Trophoblast cell (in vitro differentiated cells and primary cell): ENCODE data around the gene GRID1.

Experiments used
- DNase-seq, 2 donors: peaks; one replicate each; pipeline ENCODE4 v3.0.0-alpha.2; 2016
- H2AFZ ChIP-seq: 2 replicates; pipeline ENCODE4 v1.6.1; 2013; ENCODE audit warnings: low read length, moderate library complexity, mild to moderate bottlenecking; ENCODE audit not compliant: insufficient read depth, poor library complexity
- H2AK5ac ChIP-seq: 2 replicates; pipeline ENCODE4 v1.6.1; 2013; ENCODE audit warnings: mild to moderate bottlenecking, low read length
- H2BK120ac ChIP-seq: 2 replicates; pipeline ENCODE4 v1.6.1; 2013; ENCODE audit warnings: low read length, mild to moderate bottlenecking, moderate library complexity; ENCODE audit not compliant: insufficient read depth, poor library complexity
- H2BK12ac ChIP-seq: 2 replicates; pipeline ENCODE4 v1.6.1; 2013; ENCODE audit warnings: mild to moderate bottlenecking, low read length, moderate library complexity
- H2BK5ac ChIP-seq: 2 replicates; pipeline ENCODE4 v1.6.1; 2013; ENCODE audit warnings: low read length, low read depth, moderate library complexity, mild to moderate bottlenecking; ENCODE audit not compliant: poor library complexity
- H3K14ac ChIP-seq: 2 replicates; pipeline ENCODE4 v1.6.1; 2013; ENCODE audit warnings: mild to moderate bottlenecking, low read length
- H3K18ac ChIP-seq: 2 replicates; pipeline ENCODE4 v1.6.1; 2013; ENCODE audit warnings: mild to moderate bottlenecking, low read length
- H3K23ac ChIP-seq: 2 replicates; pipeline ENCODE4 v1.6.1; 2013; ENCODE audit warnings: low read length
- H3K27ac ChIP-seq: 2 replicates; pipeline ENCODE4 v1.5.1; 2013; ENCODE audit warnings: low read depth, mild to moderate bottlenecking, inconsistent platforms, low read length, moderate library complexity
- H3K27me3 ChIP-seq: 2 replicates; pipeline ENCODE4 v1.6.1; 2013; ENCODE audit warnings: inconsistent platforms, mild to moderate bottlenecking, low read length, moderate library complexity; ENCODE audit not compliant: insufficient read depth
- H3K36me3 ChIP-seq, 2 experiments: 1 replicate in 1 of 2; 2 replicates in 1 of 2; pipeline ENCODE4 v1.6.1; 2013; ENCODE audit warnings: low read length in 2 of 2, mild to moderate bottlenecking in 2 of 2, moderate library complexity in 1 of 2; ENCODE audit not compliant: insufficient read depth in 2 of 2, control insufficient read depth in 1 of 2
- H3K4ac ChIP-seq: 2 replicates; pipeline ENCODE4 v1.6.1; 2013; ENCODE audit warnings: low read depth, mild to moderate bottlenecking, low read length, moderate library complexity
- H3K4me1 ChIP-seq, 2 experiments: 1 replicate in 1 of 2; 2 replicates in 1 of 2; pipeline ENCODE4 v1.6.1; 2013; ENCODE audit warnings: low read length in 2 of 2, mild to moderate bottlenecking in 2 of 2, moderate library complexity in 1 of 2; ENCODE audit not compliant: insufficient read depth in 2 of 2, control insufficient read depth in 1 of 2
- H3K4me2 ChIP-seq: 2 replicates; pipeline ENCODE4 v1.6.1; 2013; ENCODE audit warnings: inconsistent platforms, mild to moderate bottlenecking, low read length, moderate library complexity
- H3K4me3 ChIP-seq: 2 replicates; pipeline ENCODE4 v1.5.1; 2013; ENCODE audit warnings: mild to moderate bottlenecking, low read depth, low read length, inconsistent platforms
- H3K79me1 ChIP-seq: one replicate; pipeline ENCODE4 v1.6.1; 2013; ENCODE audit warnings: low read length
- H3K79me2 ChIP-seq: 2 replicates; pipeline ENCODE4 v1.6.1; 2013; ENCODE audit warnings: low read length, mild to moderate bottlenecking; ENCODE audit not compliant: control insufficient read depth, insufficient read depth, poor library complexity
- H3K9ac ChIP-seq: 2 replicates; pipeline ENCODE4 v1.6.1; 2013; ENCODE audit warnings: mild to moderate bottlenecking, low read length
- H3K9me3 ChIP-seq: 2 replicates; pipeline ENCODE4 v1.6.1; 2013; ENCODE audit warnings: low read depth, mild to moderate bottlenecking, control low read depth, inconsistent platforms, low read length; ENCODE audit not compliant: insufficient read depth
- H4K12ac ChIP-seq: 2 replicates; pipeline ENCODE4 v1.6.1; 2013; ENCODE audit warnings: low read depth, mild to moderate bottlenecking, low read length, moderate library complexity
- H4K8ac ChIP-seq: 2 replicates; pipeline ENCODE4 v1.6.1; 2013; ENCODE audit warnings: low read depth, mild to moderate bottlenecking, low read length, moderate library complexity
- H4K91ac ChIP-seq: one replicate; pipeline ENCODE4 v1.6.1; 2013; ENCODE audit warnings: low read depth, mild to moderate bottlenecking, low read length, moderate library complexity
- WGBS: extraction: QIAGEN DNeasy Blood & Tissue Kit; methylation state at CpG from one replicate; pipeline ENCODE4 v1.1.7; 2013; ENCODE audit warnings: missing lambda C conversion rate; ENCODE audit not compliant: insufficient read length, insufficient coverage; ENCODE audit errors: extremely low coverage; 5-methylcytosine and 5-hydroxymethylcytosine counted together

Gene GRID1

DNA sequence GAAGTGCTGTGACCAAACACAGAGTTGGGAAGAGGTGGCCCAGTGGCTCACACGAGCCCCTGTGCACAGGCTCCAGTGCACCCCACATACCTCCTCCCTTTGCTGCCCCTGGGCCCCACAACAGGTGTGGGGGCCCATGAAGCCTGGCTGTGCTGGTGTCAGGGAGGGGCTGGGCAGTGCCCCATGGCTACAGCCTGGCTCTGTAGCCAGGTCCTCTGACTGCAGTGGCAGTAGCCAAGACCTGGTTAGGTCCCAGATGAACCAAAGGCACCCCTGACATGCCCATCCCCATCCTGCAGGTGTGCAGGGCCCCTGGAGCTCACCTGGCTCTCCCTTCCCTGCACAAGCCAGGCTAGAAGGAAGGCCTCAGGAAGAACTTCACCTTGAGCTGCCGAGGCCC lies 176.3 kb downstream of the GRID1 start:
- Histone ChIP-seq H3K4me2 (no peak overlapping the region), H3K36me3 (no peaks in the 10 kb centered on the region), H3K9me3 (peaks cover 3% of the 10 kb centered on the region), H3K4me1 (no peaks in the 10 kb centered on the region), H3K18ac (no peak overlapping the region), H4K91ac (no peak overlapping the region), H3K23ac (no peak overlapping the region), H2BK5ac (no peak overlapping the region), H3K14ac (no peak overlapping the region), H3K79me1 (no peaks in the 10 kb centered on the region), H3K4ac (no peak overlapping the region), H3K9ac (no peak overlapping the region), H3K27me3 (no peaks in the 10 kb centered on the region), H2AFZ (no peak overlapping the region), H2AK5ac (no peak overlapping the region), H3K79me2 (no peaks in the 10 kb centered on the region), H3K4me3 (no peak overlapping the region), H2BK12ac (no peak overlapping the region), H3K27ac (no peak overlapping the region), H2BK120ac (no peak overlapping the region), H4K12ac (no peak overlapping the region), H4K8ac (no peak overlapping the region)
- WGBS = no CpG with 5 or more reads among the region's 2 CpGs
- DNase-seq = no peak

DNA sequence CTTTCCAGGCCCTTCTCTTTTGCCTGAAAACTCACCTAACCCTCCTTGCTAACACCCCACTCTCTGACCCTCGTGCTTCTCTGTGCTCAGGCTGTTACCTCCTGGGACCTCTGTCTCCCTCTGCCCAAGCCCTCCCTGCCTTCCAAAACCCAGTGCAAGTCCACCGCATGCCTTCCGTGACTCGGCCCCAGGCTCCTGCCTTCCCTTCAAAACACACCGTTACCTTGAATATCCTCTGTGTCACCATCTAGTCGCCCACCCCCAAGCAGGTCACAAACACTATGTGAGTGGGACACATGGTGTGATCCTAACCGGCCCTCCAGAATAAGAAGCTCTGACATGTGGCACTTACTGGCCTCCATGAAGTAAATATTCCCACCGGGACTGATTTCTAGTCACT lies 176.7 kb downstream of the GRID1 start:
- Histone ChIP-seq H4K12ac (no peak overlapping the region), H3K4me2 (no peak overlapping the region), H4K8ac (no peak overlapping the region), H3K79me1 (no peaks in the 10 kb centered on the region), H3K4me1 (no peaks in the 10 kb centered on the region), H3K9me3 (peaks cover 3% of the 10 kb centered on the region), H2AFZ (no peak overlapping the region), H2BK5ac (no peak overlapping the region), H3K27me3 (no peaks in the 10 kb centered on the region), H3K4ac (no peak overlapping the region), H2BK12ac (no peak overlapping the region), H2BK120ac (no peak overlapping the region), H3K4me3 (no peak overlapping the region), H3K36me3 (no peaks in the 10 kb centered on the region), H3K14ac (no peak overlapping the region), H3K9ac (no peak overlapping the region), H3K27ac (no peak overlapping the region), H4K91ac (no peak overlapping the region), H2AK5ac (no peak overlapping the region), H3K79me2 (no peaks in the 10 kb centered on the region), H3K18ac (no peak overlapping the region), H3K23ac (no peak overlapping the region)
- WGBS = no CpG with 5 or more reads among the region's 8 CpGs
- no peak for DNase-seq

DNA sequence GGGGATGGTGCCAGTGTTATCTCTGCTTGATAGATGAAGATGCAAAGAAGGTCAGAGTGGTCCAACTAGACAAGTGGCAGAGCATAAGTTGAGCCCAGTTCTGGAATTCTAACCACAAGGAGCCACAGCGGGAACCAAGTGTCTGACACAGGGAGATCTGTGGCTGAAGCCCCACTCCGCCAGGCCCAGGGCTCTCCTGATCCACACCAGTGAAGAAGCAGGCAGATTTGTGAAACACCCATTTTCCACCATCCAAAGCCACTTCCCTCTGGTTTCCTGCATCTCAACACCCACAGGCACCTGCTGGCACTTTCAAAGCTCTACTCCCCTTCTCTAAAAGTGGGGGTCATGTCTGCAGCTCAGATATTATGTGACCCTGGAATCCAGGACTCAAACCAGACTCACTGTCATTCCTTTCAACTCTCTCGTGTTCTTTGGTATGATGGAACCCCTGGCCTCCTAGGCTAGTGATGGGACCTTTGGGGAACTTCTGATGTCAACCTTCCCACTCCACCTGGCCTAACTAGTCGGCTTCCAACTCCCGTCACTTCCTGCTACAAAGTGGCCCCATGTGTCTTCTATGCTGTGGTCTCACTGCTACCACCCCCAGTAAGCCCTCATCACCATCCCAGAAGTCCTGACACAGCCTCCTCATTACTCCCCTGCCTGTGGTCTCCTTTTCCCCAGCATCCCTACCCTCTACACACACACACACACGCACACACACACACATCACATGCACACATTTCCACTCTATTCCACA lies 177.6 kb downstream of the GRID1 start:
- Histone ChIP-seq H2BK120ac (no peak overlapping the region), H2BK5ac (no peak overlapping the region), H3K23ac (no peak overlapping the region), H3K4me2 (no peak overlapping the region), H3K79me2 (no peaks in the 10 kb centered on the region), H3K4me1 (no peaks in the 10 kb centered on the region), H2AK5ac (no peak overlapping the region), H3K9me3 (peaks cover 3% of the 10 kb centered on the region), H3K14ac (no peak overlapping the region), H3K36me3 (no peaks in the 10 kb centered on the region), H3K4me3 (no peak overlapping the region), H2AFZ (no peak overlapping the region), H3K9ac (no peak overlapping the region), H2BK12ac (no peak overlapping the region), H4K8ac (no peak overlapping the region), H4K12ac (no peak overlapping the region), H3K18ac (no peak overlapping the region), H3K27ac (no peak overlapping the region), H3K4ac (no peak overlapping the region), H3K27me3 (no peaks in the 10 kb centered on the region), H4K91ac (no peak overlapping the region), H3K79me1 (no peaks in the 10 kb centered on the region)
- DNase-seq = no peak
- no CpG with 5 or more reads among the region's 6 CpGs for WGBS

DNA sequence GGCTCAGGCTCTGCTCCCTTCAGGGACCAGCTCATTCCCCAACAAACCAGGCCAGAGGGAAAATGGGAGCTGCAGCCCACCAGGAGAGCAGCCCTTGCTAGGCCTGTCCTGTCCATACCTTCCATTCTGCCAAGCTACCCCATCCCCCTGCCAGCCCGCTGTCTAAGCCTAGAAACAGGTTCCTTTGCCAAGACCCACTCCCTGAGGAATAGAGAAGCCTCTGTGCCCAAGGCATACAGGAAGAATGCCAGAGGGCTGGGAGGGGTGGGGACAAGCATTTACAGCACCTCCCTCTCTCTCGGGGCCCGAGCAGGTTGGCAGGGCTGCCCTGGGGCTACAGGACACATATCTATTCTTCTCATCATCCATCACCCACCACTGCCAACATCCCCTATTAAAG lies 178.3 kb downstream of the GRID1 start:
- no peak overlapping the region for H4K8ac ChIP-seq

More for the DNA sequence above, 178.3 kb downstream of the GRID1 start:
- Histone ChIP-seq H4K12ac (no peak overlapping the region), H2BK120ac (no peak overlapping the region), H2BK12ac (no peak overlapping the region), H3K18ac (no peak overlapping the region), H4K91ac (no peak overlapping the region), H3K9ac (no peak overlapping the region), H3K36me3 (no peaks in the 10 kb centered on the region), H2AK5ac (no peak overlapping the region), H3K79me1 (no peaks in the 10 kb centered on the region), H2BK5ac (no peak overlapping the region), H3K23ac (no peak overlapping the region), H3K27me3 (no peaks in the 10 kb centered on the region), H2AFZ (no peak overlapping the region), H3K14ac (no peak overlapping the region), H3K4ac (no peak overlapping the region), H3K4me2 (no peak overlapping the region), H3K4me1 (no peaks in the 10 kb centered on the region), H3K9me3 (peaks cover 3% of the 10 kb centered on the region), H3K4me3 (no peak overlapping the region), H3K27ac (no peak overlapping the region), H3K79me2 (no peaks in the 10 kb centered on the region)
- DNase-seq = no peak
- no CpG with 5 or more reads among the region's 3 CpGs for WGBS
